Heart left ventricle (tissue), 16 donors: ENCODE results near the gene DUSP28. TPM values are rescaled to one million over a fixed set of nuclear protein-coding genes. Genes with fewer than 3 reads are reported as not detected.

Source experiments
- ATAC-seq, 4 donors: fragments of 200-7000 bp; cut with Tn5 transposase; one replicate each; pipeline ENCODE4 v1.9.1; 2020 to 2022; ENCODE audit warnings: moderate library complexity in 4 of 4, mild to moderate bottlenecking in 3 of 4, moderate number of reproducible peaks in 1 of 4
- DNase-seq, 5 donors: peaks; one replicate each; pipeline ENCODE4 v3.0.0-alpha.2; 2020
- H3K27ac ChIP-seq, 12 donors: fragments of 200-600 bp; sonication (generic) in 4 of 12; one replicate each; pipeline versions ENCODE4 v1.5.0 to v1.8.0; 2016 to 2022; ENCODE audit warnings: mild to moderate bottlenecking in 2 of 12
- H3K27me3 ChIP-seq, 9 donors: fragments of 200-600 bp; sonication (generic) in 2 of 9; one replicate each; pipeline versions ENCODE4 v1.5.1 to v1.8.0; 2016 to 2022; ENCODE audit warnings: mild to moderate bottlenecking in 3 of 9
- H3K36me3 ChIP-seq, 9 donors: fragments of 200-600 bp; sonication (generic) in 2 of 9; one replicate each; pipeline versions ENCODE4 v1.5.0 to v1.8.0; 2018 to 2022; ENCODE audit warnings: mild to moderate bottlenecking in 2 of 9
- H3K4me1 ChIP-seq, 12 donors: fragments of 200-600 bp; sonication (generic) in 4 of 12; one replicate each; pipeline versions ENCODE4 v1.5.0 to v1.8.0; 2016 to 2022; ENCODE audit warnings: mild to moderate bottlenecking in 3 of 12
- H3K4me3 ChIP-seq, 12 donors: fragments of 200-600 bp; sonication (generic) in 4 of 12; one replicate each; pipeline versions ENCODE4 v1.5.0 to v1.8.0; 2017 to 2022; ENCODE audit warnings: mild to moderate bottlenecking in 9 of 12, moderate library complexity in 4 of 12
- H3K9me3 ChIP-seq, 12 donors: fragments of 200-600 bp; sonication (generic) in 4 of 12; one replicate each; pipeline versions ENCODE4 v1.5.0 to v1.8.0; 2016 to 2022; ENCODE audit warnings: mild to moderate bottlenecking in 1 of 12
- POLR2A ChIP-seq, 2 donors: fragments of 450-650 bp; IDR thresholded peaks; one replicate each; pipeline ENCODE4 v1.6.1; 2017; ENCODE audit warnings: antibody characterized with exemption in 2 of 2, mild to moderate bottlenecking in 2 of 2, moderate library complexity in 2 of 2
- WGBS, 4 donors: extraction: QIAGEN DNeasy Blood & Tissue Kit in 2 of 4; methylation state at CpG; one replicate each; pipeline versions ENCODE4 v1.1.5 to v1.1.7; 2013 to 2018; 5-methylcytosine and 5-hydroxymethylcytosine counted together
- intact Hi-C, 10 donors: fragments of 100-400 bp; cut with DNase I; formaldehyde crosslinking; loops; one replicate each; pipeline versions ENCODE4 v1.11.1 to v1.14.2; 2022
- polyA plus RNA-seq, 2 donors: library from polyadenylated mRNA; stranded (reverse); fragments of 200-250 nt; gene quantifications; one replicate each; pipeline ENCODE4 v1.2.3, GENCODE V29; 2013
- total RNA-seq, 9 donors: library from RNA; depleted of rRNA in 2 of 9; stranded (reverse); fragments of >200 nt in 2 of 9; fragmentation: NEBNext Ultra II Directional in 3 of 9; extraction: Animal tissue kit (Norgen Biotek cat#: 25700) in 3 of 9; gene quantifications; one replicate each; pipeline versions ENCODE4 v1.1.0 to v1.2.4, GENCODE V29; 2016 to 2023
- TF ChIP-seq, protein P1 (sequence below), 12 donors: fragments of 200-600 bp; sonication (generic) in 4 of 12; IDR thresholded peaks; one replicate each; pipeline versions ENCODE4 v1.5.0 to v1.8.0; 2018 to 2022; ENCODE audit warnings: antibody characterized with exemption in 12 of 12, mild to moderate bottlenecking in 5 of 12
- donor health status: ischemic (EF 13 %, LVEDD 7.1; RV severe dilation, severe dysfunction).
- donor health status: healthy with polysubstance abuse.
- donor health status: DM: no; HTN: yes; CAD: no.
- donor health status: DM: no; HTN: no; CAD: no.
- donor health status: ischemic (EF 25% LVEDD 6.9; RV normal size, moderate dysfunction).
- donor health status: ischemic (EF 25% LVEDD 5.7; RV mildly dilated, moderate dysfunction).
- donor health status: healthy.
- donor health status: DM: yes; HTN: yes; CAD: no.
- donor health status: ischemic (EF 35%, LVEDD 5.7; RV mildly dilated, moderate dysfunction).
- donor health status: nonischemic (EF 11% LVEDD 7.7; RV severe dilation, severe dysfunction).
- donor health status: DM: yes; HTN: yes; CAD: no.
- donor health status: PGD.
- donor health status: ischemic (EF 29% LVEDD 5.4; RV normal size, mild dysfunction).
- donor health status: nonischemic (EF 23%, LVEDD 6.1; RV moderate dilation, normal function).

The DUSP28 gene
- total and polyA plus RNA-seq, 11 donors = 3.6 to 23.9 (median 13.3) TPM

DNA sequence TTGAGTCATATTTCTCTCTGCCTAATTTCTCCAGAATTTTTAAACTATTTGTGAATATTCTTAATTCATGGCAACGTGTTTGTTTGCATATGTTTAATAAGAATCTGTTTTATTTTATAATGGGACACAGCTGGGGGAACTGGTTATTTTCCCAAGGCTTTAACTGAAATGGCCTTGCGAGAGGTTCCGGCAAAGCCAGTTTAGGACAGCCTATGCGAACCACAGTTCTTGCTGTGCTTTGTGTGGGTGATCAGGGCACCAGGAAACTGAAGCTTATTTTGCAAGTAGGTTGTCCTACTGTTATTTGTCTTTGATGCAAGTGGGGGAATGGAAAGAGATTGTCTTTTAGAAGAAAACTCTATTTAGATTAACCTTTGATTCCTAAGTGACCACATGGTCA lies 8.9 kb upstream of the DUSP28 start:
- ATAC-seq = no peak
- Histone ChIP-seq H3K4me1 (peaks cover 0 to 6% (median 0%) of the 10 kb centered on the region in 12 donors), H3K27me3 (no peaks in the 10 kb centered on the region), H3K9me3 (peaks cover 0 to 8% (median 0%) of the 10 kb centered on the region in 12 donors), H3K36me3 (peaks cover 0 to 26% (median 16%) of the 10 kb centered on the region in 9 donors), H3K27ac (no peak overlapping the region), H3K4me3 (no peak overlapping the region)
- intact Hi-C loops = no loop called here
- TF ChIP-seq, protein P1, sequence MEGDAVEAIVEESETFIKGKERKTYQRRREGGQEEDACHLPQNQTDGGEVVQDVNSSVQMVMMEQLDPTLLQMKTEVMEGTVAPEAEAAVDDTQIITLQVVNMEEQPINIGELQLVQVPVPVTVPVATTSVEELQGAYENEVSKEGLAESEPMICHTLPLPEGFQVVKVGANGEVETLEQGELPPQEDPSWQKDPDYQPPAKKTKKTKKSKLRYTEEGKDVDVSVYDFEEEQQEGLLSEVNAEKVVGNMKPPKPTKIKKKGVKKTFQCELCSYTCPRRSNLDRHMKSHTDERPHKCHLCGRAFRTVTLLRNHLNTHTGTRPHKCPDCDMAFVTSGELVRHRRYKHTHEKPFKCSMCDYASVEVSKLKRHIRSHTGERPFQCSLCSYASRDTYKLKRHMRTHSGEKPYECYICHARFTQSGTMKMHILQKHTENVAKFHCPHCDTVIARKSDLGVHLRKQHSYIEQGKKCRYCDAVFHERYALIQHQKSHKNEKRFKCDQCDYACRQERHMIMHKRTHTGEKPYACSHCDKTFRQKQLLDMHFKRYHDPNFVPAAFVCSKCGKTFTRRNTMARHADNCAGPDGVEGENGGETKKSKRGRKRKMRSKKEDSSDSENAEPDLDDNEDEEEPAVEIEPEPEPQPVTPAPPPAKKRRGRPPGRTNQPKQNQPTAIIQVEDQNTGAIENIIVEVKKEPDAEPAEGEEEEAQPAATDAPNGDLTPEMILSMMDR (IDR thresholded peaks at IDR 0.05) = no peak
- TF ChIP-seq POLR2A (IDR thresholded peaks at IDR 0.05) = no peak
- DNase-seq = no peak
- 94 to 96% (median 95%) methylated on average over 4 of the region's 4 CpGs for WGBS, 4 donors

DNA sequence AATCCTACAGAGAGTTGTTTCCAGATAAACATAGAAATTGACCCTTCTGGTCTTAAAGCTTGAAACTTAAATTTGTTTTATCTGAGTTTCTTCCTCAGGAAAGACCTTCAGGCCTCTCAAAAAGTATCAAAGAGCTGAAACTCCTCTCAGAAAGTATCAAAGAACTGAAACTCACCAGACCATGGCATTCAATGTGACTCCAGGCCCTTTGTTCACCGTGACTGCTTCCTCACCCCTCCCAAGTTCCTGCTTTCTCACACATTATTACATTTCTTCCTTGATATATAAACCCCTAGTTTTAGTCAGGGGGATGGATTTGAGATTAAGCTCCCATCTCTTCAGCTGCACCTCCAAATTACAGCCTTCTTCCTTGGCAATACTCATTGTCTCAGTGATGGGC lies 8.3 kb upstream of the DUSP28 start:
- TF ChIP-seq POLR2A (IDR thresholded peaks at IDR 0.05) = no peak
- 34 to 59% (median 47%) methylated on average over 1 of the region's 1 CpG for WGBS, 4 donors
- no peak for DNase-seq
- H3K4me3 ChIP-seq = no peak overlapping the region
- peaks cover 0 to 26% (median 16%) of the 10 kb centered on the region in 9 donors for H3K36me3 ChIP-seq
- ATAC-seq = no peak
- H3K27ac ChIP-seq = no peak overlapping the region
- intact Hi-C loops = no loop called here
- peaks cover 0 to 8% (median 0%) of the 10 kb centered on the region in 12 donors for H3K4me1 ChIP-seq
- no peaks in the 10 kb centered on the region for H3K27me3 ChIP-seq
- peaks cover 0 to 8% (median 0%) of the 10 kb centered on the region in 12 donors for H3K9me3 ChIP-seq

DNA sequence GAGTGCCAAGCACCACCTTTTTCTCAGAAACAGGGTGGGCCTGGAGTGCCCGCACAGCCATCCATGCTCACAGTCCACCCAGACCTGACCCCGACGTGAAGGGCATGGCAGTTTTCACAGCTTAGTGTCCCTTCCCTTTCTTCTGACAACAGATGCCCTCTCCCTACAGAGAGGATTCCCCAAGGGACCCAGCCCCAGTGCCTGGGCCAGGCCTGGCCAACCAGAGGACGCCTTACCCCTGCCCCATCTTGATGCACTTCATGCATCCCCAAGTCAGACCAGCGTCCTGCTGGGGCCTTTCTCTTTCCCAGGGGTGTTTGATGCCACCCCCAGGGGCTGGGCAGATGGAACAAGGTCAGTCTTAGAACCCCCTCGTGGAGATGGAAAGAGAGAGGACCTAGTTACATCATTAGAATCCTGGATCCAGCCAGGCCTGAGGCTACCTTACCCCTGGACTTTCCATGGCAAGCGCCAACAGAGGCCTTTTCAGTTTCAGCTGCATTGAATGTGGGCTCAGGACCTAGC lies 6.1 kb upstream of the DUSP28 start:
- DNase-seq (no peak), ATAC-seq (no peak)
- TF ChIP-seq, protein P1 (IDR thresholded peaks at IDR 0.05) = no peak
- no peak for TF ChIP-seq POLR2A (IDR thresholded peaks at IDR 0.05)
- H3K27ac ChIP-seq = no peak overlapping the region
- peaks cover 0 to 26% (median 16%) of the 10 kb centered on the region in 9 donors for H3K36me3 ChIP-seq
- peaks cover 7 to 24% (median 17%) of the 10 kb centered on the region in 12 donors for H3K4me1 ChIP-seq
- no peak overlapping the region for H3K4me3 ChIP-seq
- 75 to 82% (median 77%) methylated on average over 7 of the region's 7 CpGs for WGBS, 4 donors
- peaks cover 0 to 8% (median 0%) of the 10 kb centered on the region in 12 donors for H3K9me3 ChIP-seq
- intact Hi-C loops = no loop called here
- peaks cover 0 to 3% (median 0%) of the 10 kb centered on the region in 9 donors for H3K27me3 ChIP-seq

DNA sequence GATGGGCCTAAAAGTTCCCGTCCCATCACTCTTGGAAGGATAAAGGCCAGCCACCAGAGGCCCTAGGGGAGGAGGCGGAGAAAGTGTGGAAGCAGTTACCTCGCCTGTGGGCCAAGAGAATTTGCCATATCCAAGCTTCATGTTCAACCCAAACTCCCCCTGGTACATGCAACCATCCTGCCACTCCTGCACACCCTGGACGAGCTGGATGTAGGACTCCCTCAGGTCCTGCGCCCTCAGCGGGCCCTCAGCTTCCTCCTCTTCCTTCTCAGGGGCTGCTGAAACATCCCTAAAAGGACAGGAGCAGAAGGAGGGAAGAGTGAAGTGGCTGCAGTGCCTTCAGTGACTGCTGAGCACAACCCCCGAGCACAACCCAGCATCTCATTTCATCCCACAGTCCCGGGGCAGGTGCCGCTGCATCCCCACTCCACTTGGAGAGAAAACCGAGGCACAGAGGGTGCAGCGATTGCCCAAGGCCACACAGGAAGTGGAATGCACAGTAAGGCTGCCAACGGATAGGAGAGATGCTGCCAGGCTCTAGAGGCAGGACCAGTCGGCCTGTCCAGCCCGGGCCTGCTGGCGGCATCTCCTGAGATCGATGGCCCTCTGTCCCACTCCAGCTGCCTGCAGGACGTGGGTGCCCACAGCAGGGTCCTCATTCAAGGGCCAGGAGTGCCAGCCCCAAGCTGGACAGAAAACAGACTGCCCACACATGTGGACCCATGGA lies 5.2 kb upstream of the DUSP28 start:
- WGBS, 4 donors = 93 to 97% (median 96%) methylated on average over 13 to 17 of the region's 17 CpGs
- ATAC-seq = no peak
- no peak for TF ChIP-seq POLR2A (IDR thresholded peaks at IDR 0.05)
- TF ChIP-seq, protein P1 (IDR thresholded peaks at IDR 0.05) = no peak
- no peak overlapping the region for H3K27ac ChIP-seq
- H3K36me3 ChIP-seq = peaks cover 0 to 26% (median 16%) of the 10 kb centered on the region in 9 donors
- H3K4me3 ChIP-seq = no peak overlapping the region
- peaks cover 0 to 3% (median 0%) of the 10 kb centered on the region in 9 donors for H3K27me3 ChIP-seq
- DNase-seq = peak in 1 of 5 donors; percentile 22
- intact Hi-C loops = no loop called here
- H3K4me1 ChIP-seq = peaks cover 7 to 34% (median 24%) of the 10 kb centered on the region in 12 donors
- peaks cover 0 to 8% (median 0%) of the 10 kb centered on the region in 12 donors for H3K9me3 ChIP-seq
